Measurements from ENCODE around the gene PRSS16. TPM values are rescaled to one million over a fixed set of nuclear protein-coding genes. Genes with fewer than 3 reads are reported as not detected.
"Not testable (repeated sequence)": the region's sequence is repeated elsewhere in the genome, so short reads cannot be mapped to it uniquely, and the experiment has no call there.

PRSS16 gene
- total RNA-seq, 1 donor from 2014 or later, result 0.64 TPM

GRCh38 chr6:27216874-27217273, 30.6 kb upstream of the PRSS16 start:
- Mint-ChIP-seq H3K4me1 (ENCODE audit: low read depth, unreplicated experiment) (no peaks in the 10 kb centered on the region), H3K9me3 (ENCODE audit: unreplicated experiment) (peaks cover 15% of the 10 kb centered on the region), H3K27me3 (ENCODE audit: unreplicated experiment) (peaks cover 12% of the 10 kb centered on the region), H3K36me3 (ENCODE audit: unreplicated experiment) (no peaks in the 10 kb centered on the region), H3K4me3 (ENCODE audit: unreplicated experiment) (no peak overlapping the region), H3K27ac (ENCODE audit: unreplicated experiment) (no peak overlapping the region)
- DNase-seq, result no peak
- no peak for TF ChIP-seq CTCF (IDR thresholded peaks at IDR 0.05; ENCODE audit: partially characterized antibody, unreplicated experiment)

- not testable (repeated sequence) for H3K4me3 Mint-ChIP-seq (ENCODE audit: unreplicated experiment); H3K4me1 Mint-ChIP-seq (ENCODE audit: low read depth, unreplicated experiment); H3K36me3 Mint-ChIP-seq (ENCODE audit: unreplicated experiment); H3K9me3 Mint-ChIP-seq (ENCODE audit: unreplicated experiment); H3K27me3 Mint-ChIP-seq (ENCODE audit: unreplicated experiment); DNase-seq; H3K27ac Mint-ChIP-seq (ENCODE audit: unreplicated experiment)
Measured at GRCh38 chr6:27222971-27223370, 24.5 kb upstream of the PRSS16 start.

GRCh38 chr6:27224729-27225128, 22.8 kb upstream of the PRSS16 start:
- Mint-ChIP-seq H3K27me3 (ENCODE audit: unreplicated experiment) (no peaks in the 10 kb centered on the region), H3K27ac (ENCODE audit: unreplicated experiment) (no peak overlapping the region), H3K4me3 (ENCODE audit: unreplicated experiment) (no peak overlapping the region), H3K36me3 (ENCODE audit: unreplicated experiment) (no peaks in the 10 kb centered on the region), H3K9me3 (ENCODE audit: unreplicated experiment) (no peaks in the 10 kb centered on the region), H3K4me1 (ENCODE audit: low read depth, unreplicated experiment) (no peaks in the 10 kb centered on the region)
- no peak for TF ChIP-seq CTCF (IDR thresholded peaks at IDR 0.05; ENCODE audit: partially characterized antibody, unreplicated experiment)
- DNase-seq, result no peak

GRCh38 chr6:27228963-27229477, 18.5 kb upstream of the PRSS16 start:
- Mint-ChIP-seq H3K9me3 (ENCODE audit: unreplicated experiment) (peaks cover 5% of the 10 kb centered on the region), H3K27ac (ENCODE audit: unreplicated experiment) (no peak overlapping the region), H3K4me1 (ENCODE audit: low read depth, unreplicated experiment) (no peaks in the 10 kb centered on the region), H3K36me3 (ENCODE audit: unreplicated experiment) (no peaks in the 10 kb centered on the region), H3K4me3 (ENCODE audit: unreplicated experiment) (peak overlapping the region; percentile 84), H3K27me3 (ENCODE audit: unreplicated experiment) (peaks cover 12% of the 10 kb centered on the region)
- no peak for DNase-seq
- TF ChIP-seq CTCF (IDR thresholded peaks at IDR 0.05; ENCODE audit: partially characterized antibody, unreplicated experiment), result no peak

- no peaks in the 10 kb centered on the region for H3K4me1 Mint-ChIP-seq (ENCODE audit: low read depth, unreplicated experiment)
- H3K9me3 Mint-ChIP-seq (ENCODE audit: unreplicated experiment), result peaks cover 5% of the 10 kb centered on the region
- no peak for TF ChIP-seq CTCF (IDR thresholded peaks at IDR 0.05; ENCODE audit: partially characterized antibody, unreplicated experiment)
- peak overlapping the region; percentile 84 for H3K4me3 Mint-ChIP-seq (ENCODE audit: unreplicated experiment)
- no peak for DNase-seq
- H3K27ac Mint-ChIP-seq (ENCODE audit: unreplicated experiment), result no peak overlapping the region
- no peaks in the 10 kb centered on the region for H3K36me3 Mint-ChIP-seq (ENCODE audit: unreplicated experiment)
- H3K27me3 Mint-ChIP-seq (ENCODE audit: unreplicated experiment), result peaks cover 12% of the 10 kb centered on the region
Measured at GRCh38 chr6:27230758-27231111, 16.8 kb upstream of the PRSS16 start.
